Peyer's patch (tissue), 4 donors: Measurements from ENCODE around the gene HMGN2.
"Not testable (repeated sequence)": the region's sequence is repeated elsewhere in the genome, so short reads cannot be mapped to it uniquely, and the experiment has no call there.

Source experiments
- POLR2A ChIP-seq, 2 donors: fragments of 450-650 bp; IDR thresholded peaks; one replicate each; pipeline ENCODE4 v1.5.1; 2017; ENCODE audit warnings: antibody characterized with exemption in 2 of 2, mild to moderate bottlenecking in 2 of 2, moderate library complexity in 2 of 2
- TF ChIP-seq, protein P1 (sequence below), 6 experiments: fragments of 450-650 bp in 4 of 6; fragments of 200-600 bp in 2 of 6; sonication (generic) in 1 of 6; IDR thresholded peaks; one replicate each; pipeline ENCODE4 v1.5.1; 2017 to 2019; ENCODE audit warnings: antibody characterized with exemption in 6 of 6, mild to moderate bottlenecking in 3 of 6, moderate library complexity in 1 of 6

DNA sequence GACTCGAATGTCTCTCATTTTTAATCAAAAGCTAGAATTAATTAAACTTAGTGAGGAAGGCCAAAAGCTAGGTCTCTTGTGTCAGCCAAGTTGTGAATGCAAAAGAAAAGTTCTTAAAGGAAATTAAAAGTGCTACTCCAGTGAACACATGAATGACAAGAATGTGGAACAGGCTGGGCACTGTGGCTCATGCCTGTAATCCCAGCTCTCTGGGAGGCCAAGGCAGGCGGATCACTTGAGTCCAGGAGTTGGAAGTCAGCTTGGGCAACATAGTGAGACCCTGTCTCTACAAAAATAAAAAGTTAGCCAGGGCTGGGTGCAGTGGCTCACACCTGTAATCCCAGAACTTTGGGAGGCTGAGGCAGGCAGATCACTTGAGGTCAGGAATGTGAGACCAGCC lies 38.5 kb downstream of the HMGN2 start:
- TF ChIP-seq, protein P1, sequence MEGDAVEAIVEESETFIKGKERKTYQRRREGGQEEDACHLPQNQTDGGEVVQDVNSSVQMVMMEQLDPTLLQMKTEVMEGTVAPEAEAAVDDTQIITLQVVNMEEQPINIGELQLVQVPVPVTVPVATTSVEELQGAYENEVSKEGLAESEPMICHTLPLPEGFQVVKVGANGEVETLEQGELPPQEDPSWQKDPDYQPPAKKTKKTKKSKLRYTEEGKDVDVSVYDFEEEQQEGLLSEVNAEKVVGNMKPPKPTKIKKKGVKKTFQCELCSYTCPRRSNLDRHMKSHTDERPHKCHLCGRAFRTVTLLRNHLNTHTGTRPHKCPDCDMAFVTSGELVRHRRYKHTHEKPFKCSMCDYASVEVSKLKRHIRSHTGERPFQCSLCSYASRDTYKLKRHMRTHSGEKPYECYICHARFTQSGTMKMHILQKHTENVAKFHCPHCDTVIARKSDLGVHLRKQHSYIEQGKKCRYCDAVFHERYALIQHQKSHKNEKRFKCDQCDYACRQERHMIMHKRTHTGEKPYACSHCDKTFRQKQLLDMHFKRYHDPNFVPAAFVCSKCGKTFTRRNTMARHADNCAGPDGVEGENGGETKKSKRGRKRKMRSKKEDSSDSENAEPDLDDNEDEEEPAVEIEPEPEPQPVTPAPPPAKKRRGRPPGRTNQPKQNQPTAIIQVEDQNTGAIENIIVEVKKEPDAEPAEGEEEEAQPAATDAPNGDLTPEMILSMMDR (IDR thresholded peaks at IDR 0.05) = not testable (repeated sequence)
- TF ChIP-seq POLR2A (IDR thresholded peaks at IDR 0.05) = not testable (repeated sequence)
